Kidney epithelial cell (primary cell): Measurements from ENCODE around the gene EFCAB6. TPM values are rescaled to one million over a fixed set of nuclear protein-coding genes. Genes with fewer than 3 reads are reported as not detected.

Source experiments
- DNase-seq: peaks from one replicate; pipeline ENCODE4 v3.0.0-alpha.2; 2010; ENCODE audit warnings: low read depth
- H3K27me3 ChIP-seq: 2 replicates; pipeline ENCODE4 v1.6.0; 2011; ENCODE audit warnings: low read length; ENCODE audit not compliant: control insufficient read depth, insufficient read depth
- H3K36me3 ChIP-seq: 2 replicates; pipeline ENCODE4 v1.5.1; 2011; ENCODE audit warnings: low read length; ENCODE audit not compliant: control insufficient read depth, insufficient read depth
- H3K4me3 ChIP-seq: 2 replicates; pipeline ENCODE4 v1.5.1; 2011; ENCODE audit warnings: low read depth, mild to moderate bottlenecking, control low read depth, low read length
- total RNA-seq: library from RNA; depleted of rRNA; stranded (reverse); fragments of >200 nt; gene quantifications from 2 replicates; pipeline ENCODE4 v1.2.3, GENCODE V29; 2015
- TF ChIP-seq, protein P1 (sequence below): IDR thresholded peaks from 2 replicates; pipeline ENCODE4 v1.5.1; 2011; ENCODE audit warnings: mild to moderate bottlenecking, moderate library complexity, low read length, control low read depth, inconsistent platforms; ENCODE audit not compliant: insufficient read depth, poor library complexity, severe bottlenecking

EFCAB6 gene
- total RNA-seq, 1 donor from 2014 or later = 2.3 TPM

- no peak overlapping the region for H3K4me3 ChIP-seq
- TF ChIP-seq, protein P1, sequence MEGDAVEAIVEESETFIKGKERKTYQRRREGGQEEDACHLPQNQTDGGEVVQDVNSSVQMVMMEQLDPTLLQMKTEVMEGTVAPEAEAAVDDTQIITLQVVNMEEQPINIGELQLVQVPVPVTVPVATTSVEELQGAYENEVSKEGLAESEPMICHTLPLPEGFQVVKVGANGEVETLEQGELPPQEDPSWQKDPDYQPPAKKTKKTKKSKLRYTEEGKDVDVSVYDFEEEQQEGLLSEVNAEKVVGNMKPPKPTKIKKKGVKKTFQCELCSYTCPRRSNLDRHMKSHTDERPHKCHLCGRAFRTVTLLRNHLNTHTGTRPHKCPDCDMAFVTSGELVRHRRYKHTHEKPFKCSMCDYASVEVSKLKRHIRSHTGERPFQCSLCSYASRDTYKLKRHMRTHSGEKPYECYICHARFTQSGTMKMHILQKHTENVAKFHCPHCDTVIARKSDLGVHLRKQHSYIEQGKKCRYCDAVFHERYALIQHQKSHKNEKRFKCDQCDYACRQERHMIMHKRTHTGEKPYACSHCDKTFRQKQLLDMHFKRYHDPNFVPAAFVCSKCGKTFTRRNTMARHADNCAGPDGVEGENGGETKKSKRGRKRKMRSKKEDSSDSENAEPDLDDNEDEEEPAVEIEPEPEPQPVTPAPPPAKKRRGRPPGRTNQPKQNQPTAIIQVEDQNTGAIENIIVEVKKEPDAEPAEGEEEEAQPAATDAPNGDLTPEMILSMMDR = no peak
- H3K36me3 ChIP-seq = no peaks in the 10 kb centered on the region
- DNase-seq = no peak
- no peaks in the 10 kb centered on the region for H3K27me3 ChIP-seq
Measured at GRCh38 chr22:43634316-43634715, 177.8 kb downstream of the EFCAB6 start.

- no peak for DNase-seq
- no peak overlapping the region for H3K4me3 ChIP-seq
- no peaks in the 10 kb centered on the region for H3K36me3 ChIP-seq
- no peaks in the 10 kb centered on the region for H3K27me3 ChIP-seq
- TF ChIP-seq, protein P1 = no peak
Measured at GRCh38 chr22:43633631-43634285, 178.3 kb downstream of the EFCAB6 start.

DNA sequence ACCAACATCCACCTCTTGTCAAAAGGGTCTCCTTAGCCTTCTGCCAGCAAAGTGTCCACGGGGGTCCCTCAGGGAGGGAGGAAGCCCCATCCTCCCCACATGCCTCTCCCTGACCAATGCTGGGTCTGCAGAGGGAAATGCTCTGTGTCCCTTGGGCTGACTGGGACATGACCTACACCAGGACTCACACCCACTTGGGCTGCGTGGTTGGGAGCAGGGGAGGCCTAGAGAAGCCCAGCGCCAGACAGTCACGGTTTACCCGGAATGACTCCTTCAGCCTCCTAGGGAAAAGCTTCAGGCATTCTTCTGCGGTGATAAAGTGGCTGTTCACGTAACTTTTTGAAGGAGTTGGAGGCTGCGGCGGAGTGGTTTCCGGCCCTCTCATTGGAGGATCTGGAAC lies 180.3 kb downstream of the EFCAB6 start:
- TF ChIP-seq, protein P1 = no peak
- Histone ChIP-seq H3K27me3 (no peaks in the 10 kb centered on the region), H3K36me3 (no peaks in the 10 kb centered on the region)

DNA sequence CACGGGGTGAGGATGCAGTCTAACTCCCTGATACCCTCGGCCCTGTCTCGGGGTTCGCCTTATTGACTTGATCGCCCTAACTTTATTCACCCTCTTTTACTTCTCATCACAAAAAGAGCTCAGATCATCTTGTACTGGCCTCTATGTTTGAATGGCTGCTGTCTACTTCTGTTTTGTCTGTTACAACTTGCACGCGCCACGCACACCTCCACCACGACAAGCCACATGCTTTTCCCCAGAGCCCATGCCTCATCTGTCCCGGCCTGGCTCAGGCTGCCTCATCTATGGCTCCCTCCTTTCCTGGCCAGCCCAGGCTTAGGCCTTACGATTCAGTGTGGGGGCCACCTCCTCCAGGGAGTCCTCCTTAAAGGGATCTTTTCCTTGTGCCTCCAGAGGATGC lies 180.9 kb downstream of the EFCAB6 start:
- Histone ChIP-seq H3K4me3 (no peak overlapping the region), H3K36me3 (no peaks in the 10 kb centered on the region), H3K27me3 (no peaks in the 10 kb centered on the region)
- DNase-seq = no peak
- TF ChIP-seq, protein P1 = no peak

More for the DNA sequence above, 180.3 kb downstream of the EFCAB6 start:
- H3K4me3 ChIP-seq = no peak overlapping the region
- no peak for DNase-seq

- H3K4me3 ChIP-seq = no peak overlapping the region
- H3K27me3 ChIP-seq = no peaks in the 10 kb centered on the region
- DNase-seq = no peak
- TF ChIP-seq, protein P1 = no peak
- no peaks in the 10 kb centered on the region for H3K36me3 ChIP-seq
Measured at GRCh38 chr22:43630451-43630850, 181.7 kb downstream of the EFCAB6 start.

GRCh38 chr22:43628250-43628649 lies 183.9 kb downstream of the EFCAB6 start:
- H3K4me3 ChIP-seq = no peak overlapping the region
- H3K27me3 ChIP-seq = no peaks in the 10 kb centered on the region
- DNase-seq = no peak
- TF ChIP-seq, protein P1 = no peak
- H3K36me3 ChIP-seq = no peaks in the 10 kb centered on the region
